A549 treated with dexamethasone at 1 μM for 4 hours (cell line): ENCODE data around the gene ZBTB24. TPM values are rescaled to one million over a fixed set of nuclear protein-coding genes. Genes with fewer than 3 reads are reported as not detected.

Experiments
- total RNA-seq: library from RNA; stranded (reverse); fragments of 200-300 nt; extraction: Qiagen RNA extraction; gene quantifications from 5 replicates; pipeline ENCODE4 v1.2.3, GENCODE V29; 2022

Gene ZBTB24
- 4.8 to 6.0 TPM (median 5.3 TPM) in 5 replicates for total RNA-seq

DNA sequence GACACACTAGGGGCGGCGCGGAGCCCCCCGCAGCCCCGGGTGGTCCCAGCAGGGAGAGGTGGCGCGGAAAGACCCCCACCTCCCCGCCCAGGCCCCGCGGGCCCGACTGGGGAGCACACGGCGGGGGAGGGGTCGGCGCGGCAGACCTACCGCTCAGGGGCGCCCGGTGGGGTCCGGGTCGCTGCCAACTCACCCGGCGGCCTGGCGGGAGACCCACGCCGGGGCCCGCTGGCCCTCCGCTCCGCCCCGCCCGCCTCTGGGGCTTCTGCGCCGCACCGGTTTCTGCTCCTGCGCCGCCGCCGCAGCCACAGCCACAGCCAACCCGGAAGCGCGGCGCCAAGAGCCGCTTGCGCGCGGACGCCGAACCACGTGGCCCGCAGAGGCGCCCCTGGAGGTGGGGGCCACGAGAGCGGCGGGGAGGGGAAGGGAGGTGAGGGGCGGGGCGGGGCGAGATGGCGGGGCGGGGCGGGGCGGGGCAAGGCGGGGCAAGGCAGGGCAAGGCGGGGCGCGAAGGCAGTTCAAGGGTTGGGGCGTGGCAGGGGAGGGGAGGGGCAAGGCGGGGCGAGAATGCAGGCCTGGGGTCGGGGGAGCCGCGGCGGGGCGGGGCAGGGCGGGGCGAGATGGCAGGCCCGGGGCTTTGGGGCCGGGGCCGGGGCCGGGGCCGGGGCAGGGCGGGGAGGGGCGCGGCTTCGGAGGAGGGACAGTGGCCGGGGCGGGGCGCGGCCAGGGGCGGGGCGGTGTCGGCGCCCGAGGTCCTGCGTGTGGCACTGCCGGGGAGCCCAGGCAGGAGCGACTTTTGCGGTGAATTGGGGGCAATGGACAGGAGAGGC lies at the start of gene ZBTB24:
Gene ZBTB24 (minus strand): TSS at position 315 of the 830 bp plus-strand sequence. CDS start 1,193 bp downstream, outside the sequence.

GRCh38 chr6:109455437-109456110 lies 27.4 kb downstream of the ZBTB24 start, which contains the start of gene MICAL1:
Gene MICAL1, minus strand, starts transcription at chr6:109455772. Its CDS starts 1,576 bp downstream, at chr6:109454196.

DNA sequence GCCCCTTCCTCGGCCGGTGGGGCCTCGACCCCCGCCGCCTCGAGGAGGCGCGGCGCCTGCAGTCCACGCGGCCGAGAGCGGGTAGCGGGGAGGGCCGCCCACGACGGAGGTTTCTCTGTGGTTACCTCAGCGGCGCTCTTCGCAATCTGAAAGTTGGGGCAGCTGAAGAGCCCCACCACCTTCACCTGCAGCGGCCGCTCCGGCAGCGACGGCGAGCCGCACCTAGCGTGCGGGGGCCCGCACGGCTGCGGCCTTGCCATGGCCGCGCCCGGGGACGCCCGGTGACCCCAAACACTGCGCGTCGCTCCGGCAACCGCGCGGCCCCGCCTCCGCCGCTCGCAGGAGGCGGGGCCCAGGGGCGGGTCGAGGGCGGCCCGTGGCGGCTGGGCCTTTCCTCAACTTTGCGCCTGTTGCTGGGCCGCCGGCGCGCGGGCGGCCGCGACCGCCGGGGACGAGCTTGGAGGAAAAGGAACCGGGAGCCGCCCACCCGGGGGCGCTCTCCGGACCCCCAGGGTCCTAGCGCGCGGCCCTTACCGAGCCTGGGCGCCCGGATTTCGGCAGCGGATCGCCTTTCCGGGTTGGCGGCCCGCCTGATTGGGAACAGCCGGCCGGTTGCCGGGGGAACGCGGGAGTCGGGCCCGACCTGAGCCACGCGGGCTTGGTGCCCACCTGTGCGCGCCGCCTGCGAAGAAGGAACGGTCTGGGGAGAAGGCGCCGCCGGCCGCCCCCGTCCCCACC lies 42.5 kb downstream of the ZBTB24 start, which contains the start of the genes PPIL6 and SMPD2:
Gene PPIL6 (minus strand): TSS at position 298 of the 738 bp plus-strand sequence. CDS start 38 bp downstream, at position 260.
Gene SMPD2 (plus strand): TSS at position 394 of the 738 bp plus-strand sequence. CDS start 398 bp downstream, outside the sequence.

Other genes with a start within 250 kb of the ZBTB24 start
- gene CD164, start 100.8 kb downstream of the ZBTB24 start, total RNA-seq = 90.8 to 118 TPM (median 107 TPM) in 5 replicates
- 3.4 to 4.8 TPM (median 4.6 TPM) in 5 replicates for gene PPIL6, start 42.6 kb downstream of the ZBTB24 start, total RNA-seq
- gene SMPD2, start 42.5 kb downstream of the ZBTB24 start, total RNA-seq = 11.5 to 15.4 TPM (median 14.7 TPM) in 5 replicates
- gene MICAL1, start 27.4 kb downstream of the ZBTB24 start, total RNA-seq = 11.0 to 20.1 TPM (median 16.2 TPM) in 5 replicates
- 1.1 to 1.4 TPM (median 1.3 TPM) in 5 replicates for gene AK9, start 208.0 kb upstream of the ZBTB24 start, total RNA-seq
- gene FIG4, start 208.1 kb upstream of the ZBTB24 start, total RNA-seq = 4.1 to 5.2 TPM (median 5.0 TPM) in 5 replicates